HUES48 (cell line): ENCODE data around the gene ADARB1.

Source experiments
- H3K27ac ChIP-seq: one replicate; pipeline ENCODE4 v1.7.0; 2013; ENCODE audit warnings: low read depth, low read length, inconsistent platforms
- H3K27me3 ChIP-seq: 2 replicates; pipeline ENCODE4 v1.6.1; 2013; ENCODE audit warnings: mild to moderate bottlenecking, low read length; ENCODE audit not compliant: control insufficient read depth, insufficient read depth
- H3K36me3 ChIP-seq: 2 replicates; pipeline ENCODE4 v1.6.1; 2013; ENCODE audit warnings: low read length; ENCODE audit not compliant: control insufficient read depth, insufficient read depth
- H3K4me1 ChIP-seq: 2 replicates; pipeline ENCODE4 v1.6.1; 2013; ENCODE audit warnings: mild to moderate bottlenecking, low read length; ENCODE audit not compliant: control insufficient read depth, insufficient read depth
- H3K4me3 ChIP-seq: 2 replicates; pipeline ENCODE4 v1.5.1; 2013; ENCODE audit warnings: mild to moderate bottlenecking, low read depth, low read length
- H3K9ac ChIP-seq: 2 replicates; pipeline ENCODE4 v1.6.1; 2013; ENCODE audit warnings: mild to moderate bottlenecking, low read depth, low read length, moderate library complexity
- H3K9me3 ChIP-seq: 2 replicates; pipeline ENCODE4 v1.6.1; 2013; ENCODE audit warnings: low read length; ENCODE audit not compliant: control insufficient read depth, insufficient read depth

ADARB1 gene

GRCh38 chr21:45114475-45114874 lies 40.1 kb downstream of the ADARB1 start:
- Histone ChIP-seq H3K4me3 (no peak overlapping the region), H3K27me3 (no peaks in the 10 kb centered on the region), H3K36me3 (no peaks in the 10 kb centered on the region), H3K4me1 (no peaks in the 10 kb centered on the region), H3K9me3 (no peaks in the 10 kb centered on the region), H3K9ac (no peak overlapping the region), H3K27ac (no peak overlapping the region)

DNA sequence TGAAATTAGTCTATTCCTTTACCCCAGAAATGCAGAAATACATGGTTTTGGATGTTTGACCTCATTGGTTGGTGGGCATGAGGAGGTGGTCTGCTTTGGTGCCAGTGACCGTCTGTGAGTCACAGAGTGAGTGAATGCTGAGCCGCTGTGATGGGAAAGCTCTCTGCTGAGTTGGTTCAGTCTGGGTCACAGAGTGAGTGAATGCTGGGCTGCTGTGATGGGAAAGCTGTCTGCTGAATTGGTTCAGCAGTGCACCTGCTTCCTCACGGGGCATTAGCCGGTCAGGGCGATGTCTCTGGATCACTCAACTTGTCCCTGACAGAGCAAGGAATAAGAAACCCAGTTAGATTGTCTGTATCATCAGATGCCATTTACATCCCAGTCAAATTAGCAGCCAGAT lies 40.8 kb downstream of the ADARB1 start:
- H3K9me3 ChIP-seq: no peaks in the 10 kb centered on the region
- H3K27me3 ChIP-seq: no peaks in the 10 kb centered on the region
- no peaks in the 10 kb centered on the region for H3K4me1 ChIP-seq
- H3K9ac ChIP-seq: no peak overlapping the region
- H3K27ac ChIP-seq: no peak overlapping the region
- no peaks in the 10 kb centered on the region for H3K36me3 ChIP-seq
- H3K4me3 ChIP-seq: no peak overlapping the region

- no peak overlapping the region for H3K9ac ChIP-seq
- no peak overlapping the region for H3K27ac ChIP-seq
- H3K27me3 ChIP-seq: no peaks in the 10 kb centered on the region
- no peaks in the 10 kb centered on the region for H3K36me3 ChIP-seq
- no peaks in the 10 kb centered on the region for H3K4me1 ChIP-seq
- H3K4me3 ChIP-seq: no peak overlapping the region
- no peaks in the 10 kb centered on the region for H3K9me3 ChIP-seq
Observed at GRCh38 chr21:45116066-45116465, 41.7 kb downstream of the ADARB1 start.

DNA sequence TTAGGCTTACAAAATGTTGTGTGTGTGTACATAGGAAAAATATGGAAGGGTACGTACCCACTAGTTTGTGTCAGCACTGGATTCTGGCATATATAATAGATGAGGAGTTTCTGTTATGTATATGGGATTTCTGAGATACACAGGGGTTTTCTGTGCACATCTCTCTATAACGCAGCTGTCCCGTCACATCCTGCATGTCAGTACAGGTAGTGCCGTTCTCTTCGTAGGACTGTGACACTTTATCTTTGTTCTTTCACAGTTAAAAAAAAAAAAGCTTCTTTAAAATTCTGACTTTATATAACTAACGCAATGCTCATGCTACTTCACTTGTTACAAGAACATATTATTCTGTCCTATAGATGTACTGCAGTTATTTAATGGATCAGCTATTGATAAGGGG lies 42.9 kb downstream of the ADARB1 start:
- Histone ChIP-seq H3K4me1 (no peaks in the 10 kb centered on the region), H3K36me3 (no peaks in the 10 kb centered on the region), H3K9me3 (no peaks in the 10 kb centered on the region), H3K4me3 (no peak overlapping the region), H3K9ac (no peak overlapping the region), H3K27me3 (no peaks in the 10 kb centered on the region), H3K27ac (no peak overlapping the region)

GRCh38 chr21:45118099-45118498 lies 43.7 kb downstream of the ADARB1 start:
- H3K4me3 ChIP-seq: no peak overlapping the region
- H3K9me3 ChIP-seq: no peaks in the 10 kb centered on the region
- no peaks in the 10 kb centered on the region for H3K27me3 ChIP-seq
- no peaks in the 10 kb centered on the region for H3K4me1 ChIP-seq
- H3K36me3 ChIP-seq: no peaks in the 10 kb centered on the region
- H3K9ac ChIP-seq: no peak overlapping the region
- H3K27ac ChIP-seq: no peak overlapping the region

DNA sequence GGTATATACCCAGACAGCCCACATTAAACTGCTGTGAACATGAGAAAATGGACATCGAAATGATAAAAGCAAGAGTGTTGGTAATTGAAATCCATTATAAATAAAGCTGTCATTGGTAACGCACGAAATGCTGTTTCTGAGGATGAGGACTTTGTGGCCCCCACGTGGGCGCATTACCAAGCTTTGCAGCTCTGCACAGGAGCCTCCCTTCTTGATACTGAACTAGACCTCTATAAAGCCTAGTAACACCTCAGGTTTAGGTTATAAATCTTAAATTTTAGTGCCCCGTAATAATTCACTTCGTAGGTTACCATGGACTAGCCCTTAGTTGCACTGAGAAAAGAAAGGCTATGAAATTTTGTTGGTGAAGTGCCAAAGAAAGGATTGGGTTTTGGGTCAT lies 45.4 kb downstream of the ADARB1 start:
- Histone ChIP-seq H3K36me3 (no peaks in the 10 kb centered on the region), H3K9me3 (no peaks in the 10 kb centered on the region), H3K9ac (no peak overlapping the region), H3K27me3 (no peaks in the 10 kb centered on the region), H3K4me3 (no peak overlapping the region), H3K4me1 (no peaks in the 10 kb centered on the region), H3K27ac (no peak overlapping the region)

GRCh38 chr21:45120975-45121374 lies 46.6 kb downstream of the ADARB1 start:
- no peaks in the 10 kb centered on the region for H3K36me3 ChIP-seq

GRCh38 chr21:45122030-45122429 lies 47.6 kb downstream of the ADARB1 start:
- Histone ChIP-seq H3K27ac (no peak overlapping the region), H3K9ac (no peak overlapping the region), H3K4me1 (no peaks in the 10 kb centered on the region), H3K27me3 (no peaks in the 10 kb centered on the region), H3K4me3 (no peak overlapping the region), H3K36me3 (no peaks in the 10 kb centered on the region), H3K9me3 (no peaks in the 10 kb centered on the region)

More at GRCh38 chr21:45120975-45121374, 46.6 kb downstream of the ADARB1 start:
- Histone ChIP-seq H3K4me3 (no peak overlapping the region), H3K27me3 (no peaks in the 10 kb centered on the region), H3K9me3 (no peaks in the 10 kb centered on the region), H3K27ac (no peak overlapping the region), H3K9ac (no peak overlapping the region), H3K4me1 (no peaks in the 10 kb centered on the region)

DNA sequence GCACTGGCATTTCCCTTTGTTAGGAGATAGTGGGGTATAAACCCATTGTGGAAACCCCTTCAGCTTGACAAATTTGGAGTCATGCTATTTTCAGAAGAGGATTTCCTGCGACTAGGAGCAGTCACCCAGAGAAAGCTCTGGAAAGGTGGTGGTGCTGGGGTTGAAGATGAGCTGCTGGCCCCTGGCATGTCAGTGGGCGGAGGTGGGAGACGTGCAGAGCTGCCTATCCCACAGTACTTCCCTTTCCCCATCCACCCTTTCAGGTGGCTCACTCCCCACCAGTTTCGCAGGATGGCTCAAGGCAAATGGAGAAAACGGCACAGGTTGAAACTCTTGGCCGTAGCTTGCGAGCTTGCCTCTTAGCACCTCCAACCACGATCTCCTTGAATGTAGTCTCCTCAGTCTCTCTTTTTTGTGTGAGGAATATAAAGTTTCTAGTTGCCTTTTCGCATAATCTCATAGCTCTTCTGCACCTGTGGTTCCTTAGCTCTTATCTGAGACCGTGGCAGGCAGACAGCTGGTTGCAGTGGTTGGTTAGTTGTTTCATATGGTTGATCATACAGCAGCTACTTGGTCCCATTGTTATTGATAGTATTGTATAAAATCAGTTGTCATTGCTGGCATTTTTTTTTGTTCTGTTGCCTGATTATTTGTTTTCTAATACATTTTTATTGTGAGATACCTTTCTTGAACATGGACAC lies 48.2 kb downstream of the ADARB1 start:
- Histone ChIP-seq H3K36me3 (no peaks in the 10 kb centered on the region), H3K27ac (no peak overlapping the region), H3K4me3 (no peak overlapping the region), H3K4me1 (no peaks in the 10 kb centered on the region), H3K9ac (no peak overlapping the region), H3K27me3 (no peaks in the 10 kb centered on the region), H3K9me3 (no peaks in the 10 kb centered on the region)

DNA sequence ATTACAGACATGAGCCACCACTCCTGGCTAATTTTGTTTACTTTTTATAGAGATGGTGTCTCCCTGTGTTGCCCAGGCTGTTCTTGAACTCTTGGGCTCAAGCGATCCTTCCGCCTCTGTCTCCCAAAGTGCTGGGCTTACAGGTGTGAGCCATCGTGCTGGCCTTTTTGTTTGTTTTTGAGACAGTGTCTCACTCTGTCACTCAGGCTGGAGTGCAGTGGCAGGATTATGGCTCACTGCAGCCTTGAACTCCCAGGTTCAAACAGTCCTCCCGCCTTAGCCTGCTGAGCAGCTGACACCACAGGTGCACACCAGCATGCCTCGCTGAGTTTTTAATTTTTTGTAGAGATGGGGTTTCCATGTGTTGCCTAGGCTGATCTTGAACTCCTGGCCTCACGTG lies 49.1 kb downstream of the ADARB1 start:
- Histone ChIP-seq H3K27ac (no peak overlapping the region), H3K27me3 (no peaks in the 10 kb centered on the region), H3K9me3 (no peaks in the 10 kb centered on the region), H3K36me3 (no peaks in the 10 kb centered on the region), H3K4me1 (no peaks in the 10 kb centered on the region), H3K9ac (no peak overlapping the region), H3K4me3 (no peak overlapping the region)

DNA sequence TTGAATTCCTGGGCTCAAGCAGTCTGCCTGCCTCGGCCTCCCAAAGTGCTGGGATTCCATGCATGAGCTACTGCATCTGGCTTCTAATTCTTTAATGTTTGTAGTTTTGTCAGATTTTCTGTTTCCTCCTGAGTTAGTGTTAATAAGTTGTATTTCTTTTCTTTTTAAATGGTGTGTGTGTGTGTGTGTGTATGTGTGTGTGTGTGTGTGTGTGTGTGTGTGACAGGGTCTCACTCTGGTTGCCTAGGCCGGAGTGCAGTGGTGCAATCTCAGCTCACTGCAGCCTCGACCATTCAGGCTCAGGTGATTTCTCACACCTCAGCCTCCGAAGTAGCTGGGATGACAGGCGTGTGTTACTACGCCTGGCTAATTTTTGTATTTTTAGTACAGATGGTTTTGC lies 50.2 kb downstream of the ADARB1 start:
- H3K36me3 ChIP-seq: no peaks in the 10 kb centered on the region
- no peak overlapping the region for H3K4me3 ChIP-seq
- H3K27me3 ChIP-seq: no peaks in the 10 kb centered on the region
- no peak overlapping the region for H3K9ac ChIP-seq
- H3K4me1 ChIP-seq: no peaks in the 10 kb centered on the region
- H3K9me3 ChIP-seq: no peaks in the 10 kb centered on the region
- H3K27ac ChIP-seq: no peak overlapping the region
